MM.1S (cell line): ENCODE measurements around the gene EIPR1.

ENCODE experiments used
- CTCF ChIP-seq: fragments of 300-600 bp; sonication (generic); IDR thresholded peaks from 2 replicates; pipeline ENCODE4 v1.5.1; 2016; ENCODE audit warnings: antibody characterized with exemption, low read length, mixed read lengths
- EZH2phosphoT487 ChIP-seq: fragments of 300-600 bp; sonication (generic); IDR thresholded peaks from 2 replicates; pipeline ENCODE4 v1.6.1; 2018; ENCODE audit warnings: antibody characterized with exemption, low read length

- no peak for TF ChIP-seq EZH2phosphoT487
- TF ChIP-seq CTCF = no peak
Measured at GRCh38 chr2:3198119-3198518, 179.5 kb downstream of the EIPR1 start.
